Measurements from ENCODE around the gene TEX14. TPM values are rescaled to one million over a fixed set of nuclear protein-coding genes. Genes with fewer than 3 reads are reported as not detected.

Gene TEX14
- total and polyA plus RNA-seq, 10 of the 15 experiments (the other 5 are each of a cell fraction or from before 2014, with no cell fraction given), result 0.15 to 1.3 (median 0.66) TPM

DNA sequence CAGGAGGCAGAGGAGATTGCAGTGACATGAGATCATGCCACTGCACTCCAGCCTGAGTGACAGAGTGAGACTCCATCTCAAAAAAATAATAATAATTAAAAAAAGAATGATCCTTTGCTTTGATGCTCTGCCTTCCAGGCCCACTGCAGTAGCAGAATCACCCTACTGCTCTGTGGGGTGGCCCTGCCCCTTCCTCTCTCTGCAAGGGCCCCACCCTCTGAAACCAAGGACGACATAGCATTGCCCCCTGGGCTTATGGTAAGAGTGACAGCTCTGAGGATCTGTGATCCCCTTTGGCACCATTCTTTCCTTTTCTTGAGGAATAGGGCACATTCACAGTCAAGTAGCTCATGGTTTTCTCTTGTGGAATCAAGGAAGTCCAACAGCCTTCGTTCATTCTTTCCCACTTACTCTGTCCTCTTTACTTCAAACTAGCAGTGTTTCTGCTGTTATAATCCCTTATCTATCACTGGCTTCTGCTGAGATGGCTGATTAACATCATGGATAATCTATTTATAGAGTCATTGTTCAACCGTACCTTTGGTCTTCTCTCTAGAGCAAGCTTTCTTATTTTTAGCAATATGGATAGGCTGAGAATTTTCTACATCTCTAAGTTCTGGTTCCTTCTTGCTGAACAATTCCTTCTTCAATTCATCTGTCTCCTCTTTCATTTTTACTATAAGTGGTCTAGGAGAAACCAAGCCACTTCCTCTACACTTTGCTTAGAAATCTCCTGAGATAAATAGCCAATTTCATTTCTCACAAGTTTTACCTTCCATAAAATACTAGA is 14.7 kb upstream of the TEX14 start (continued):
- no peak for TF ChIP-seq CBX5 (IDR thresholded peaks at IDR 0.05; ENCODE audit: low read depth)
- TF ChIP-seq TAF1 (IDR thresholded peaks at IDR 0.05; ENCODE audit: borderline replicate concordance, low read depth, low read length), result no peak
- TF ChIP-seq YBX1 (IDR thresholded peaks at IDR 0.05), result no peak
- no peak for TF ChIP-seq SMAD5 (IDR thresholded peaks at IDR 0.05; ENCODE audit: low read depth)
- no peak; the same call in 1 of the 2 replicates for TF ChIP-seq JUND (IDR thresholded peaks at IDR 0.05; ENCODE audit: low read depth, low read length)
- TF ChIP-seq JUNB (IDR thresholded peaks at IDR 0.05), result peak; percentile 87
- TF ChIP-seq HDGF (IDR thresholded peaks at IDR 0.05), result no peak
- TF ChIP-seq MXI1 (IDR thresholded peaks at IDR 0.05; ENCODE audit: low read depth, low read length), result no peak
- no peak for TF ChIP-seq TARDBP (IDR thresholded peaks at IDR 0.05; ENCODE audit: borderline replicate concordance)
- no peak for TF ChIP-seq HDAC2 (IDR thresholded peaks at IDR 0.05)
- TF ChIP-seq, protein P1, sequence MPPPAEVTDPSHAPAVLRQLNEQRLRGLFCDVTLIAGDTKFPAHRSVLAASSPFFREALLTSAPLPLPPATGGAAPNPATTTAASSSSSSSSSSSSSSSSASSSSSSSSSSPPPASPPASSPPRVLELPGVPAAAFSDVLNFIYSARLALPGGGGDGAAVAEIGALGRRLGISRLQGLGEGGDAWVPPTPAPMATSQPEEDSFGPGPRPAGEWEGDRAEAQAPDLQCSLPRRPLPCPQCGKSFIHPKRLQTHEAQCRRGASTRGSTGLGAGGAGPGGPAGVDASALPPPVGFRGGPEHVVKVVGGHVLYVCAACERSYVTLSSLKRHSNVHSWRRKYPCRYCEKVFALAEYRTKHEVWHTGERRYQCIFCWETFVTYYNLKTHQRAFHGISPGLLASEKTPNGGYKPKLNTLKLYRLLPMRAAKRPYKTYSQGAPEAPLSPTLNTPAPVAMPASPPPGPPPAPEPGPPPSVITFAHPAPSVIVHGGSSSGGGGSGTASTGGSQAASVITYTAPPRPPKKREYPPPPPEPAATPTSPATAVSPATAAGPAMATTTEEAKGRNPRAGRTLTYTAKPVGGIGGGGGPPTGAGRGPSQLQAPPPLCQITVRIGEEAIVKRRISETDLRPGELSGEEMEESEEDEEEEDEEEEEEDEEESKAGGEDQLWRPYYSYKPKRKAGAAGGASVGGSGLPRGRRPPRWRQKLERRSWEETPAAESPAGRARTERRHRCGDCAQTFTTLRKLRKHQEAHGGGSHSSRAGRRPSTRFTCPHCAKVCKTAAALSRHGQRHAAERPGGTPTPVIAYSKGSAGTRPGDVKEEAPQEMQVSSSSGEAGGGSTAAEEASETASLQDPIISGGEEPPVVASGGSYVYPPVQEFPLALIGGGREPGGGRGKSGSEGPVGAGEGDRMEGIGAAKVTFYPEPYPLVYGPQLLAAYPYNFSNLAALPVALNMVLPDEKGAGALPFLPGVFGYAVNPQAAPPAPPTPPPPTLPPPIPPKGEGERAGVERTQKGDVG (CRISPR knock-in tag; IDR thresholded peaks at IDR 0.05), result no peak
- TF ChIP-seq PAX8 (IDR thresholded peaks at IDR 0.05), result no peak
- TF ChIP-seq NR2F1 (conservative IDR thresholded peaks at IDR 0.05), result no peak
- no peak for TF ChIP-seq RBBP5 (conservative IDR thresholded peaks at IDR 0.05)
- TF ChIP-seq LARP7 (IDR thresholded peaks at IDR 0.05), result no peak
- TF ChIP-seq RB1 (IDR thresholded peaks at IDR 0.05; ENCODE audit: borderline replicate concordance), result no peak
- TF ChIP-seq, protein P2, sequence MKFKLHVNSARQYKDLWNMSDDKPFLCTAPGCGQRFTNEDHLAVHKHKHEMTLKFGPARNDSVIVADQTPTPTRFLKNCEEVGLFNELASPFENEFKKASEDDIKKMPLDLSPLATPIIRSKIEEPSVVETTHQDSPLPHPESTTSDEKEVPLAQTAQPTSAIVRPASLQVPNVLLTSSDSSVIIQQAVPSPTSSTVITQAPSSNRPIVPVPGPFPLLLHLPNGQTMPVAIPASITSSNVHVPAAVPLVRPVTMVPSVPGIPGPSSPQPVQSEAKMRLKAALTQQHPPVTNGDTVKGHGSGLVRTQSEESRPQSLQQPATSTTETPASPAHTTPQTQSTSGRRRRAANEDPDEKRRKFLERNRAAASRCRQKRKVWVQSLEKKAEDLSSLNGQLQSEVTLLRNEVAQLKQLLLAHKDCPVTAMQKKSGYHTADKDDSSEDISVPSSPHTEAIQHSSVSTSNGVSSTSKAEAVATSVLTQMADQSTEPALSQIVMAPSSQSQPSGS (IDR thresholded peaks at IDR 0.05; ENCODE audit: low read length), result peak; percentile 67
- no peak for TF ChIP-seq BMI1 (IDR thresholded peaks at IDR 0.05; ENCODE audit: borderline replicate concordance)
- no peak for TF ChIP-seq CBX3 (IDR thresholded peaks at IDR 0.05; ENCODE audit: borderline replicate concordance, low read depth)
- no peak for TF ChIP-seq SUPT20H (IDR thresholded peaks at IDR 0.05; ENCODE audit: borderline replicate concordance, control insufficient read depth, low read depth, low read length)
- no peak for TF ChIP-seq POLR2AphosphoS2 (IDR thresholded peaks at IDR 0.05; ENCODE audit: low read depth, low read length)
- no peak for TF ChIP-seq NR2C1 (IDR thresholded peaks at IDR 0.05)
- TF ChIP-seq ZNF24 (IDR thresholded peaks at IDR 0.05), result 0 out of 2 replicates have a peak, but pooled peaks have one; percentile 8
- no peak for TF ChIP-seq PAX5 (IDR thresholded peaks at IDR 0.05; ENCODE audit: borderline replicate concordance, low read depth, low read length)
- no peak for TF ChIP-seq STAT3 (IDR thresholded peaks at IDR 0.05; ENCODE audit: low read depth, low read length)
- no peak for TF ChIP-seq ZNF384 (IDR thresholded peaks at IDR 0.05; ENCODE audit: borderline replicate concordance, low read depth, low read length)
- TF ChIP-seq ZNF274 (IDR thresholded peaks at IDR 0.05; ENCODE audit: insufficient read depth, insufficient read length), result no peak
- no peak for TF ChIP-seq SIX5 (IDR thresholded peaks at IDR 0.05; ENCODE audit: low read depth, low read length, severe bottlenecking)
- TF ChIP-seq GATAD2B (conservative IDR thresholded peaks at IDR 0.05; ENCODE audit: low read depth), result 0 out of 2 replicates have a peak, but pooled peaks have one; percentile 27
- no peak for TF ChIP-seq RFX5 (IDR thresholded peaks at IDR 0.05; ENCODE audit: low read depth, low read length)

Measured in GM12878 (cell line).